Measurements from ENCODE around the gene GAL3ST3. TPM values are rescaled to one million over a fixed set of nuclear protein-coding genes. Genes with fewer than 3 reads are reported as not detected.

GAL3ST3 gene
- total RNA-seq: not detected in 2 replicates

GRCh38 chr11:66048547-66049323 lies at the start of gene GAL3ST3:
TSS of gene GAL3ST3 (minus strand) at chr11:66049161. CDS start at chr11:66045415, 3,746 bp downstream.

DNA sequence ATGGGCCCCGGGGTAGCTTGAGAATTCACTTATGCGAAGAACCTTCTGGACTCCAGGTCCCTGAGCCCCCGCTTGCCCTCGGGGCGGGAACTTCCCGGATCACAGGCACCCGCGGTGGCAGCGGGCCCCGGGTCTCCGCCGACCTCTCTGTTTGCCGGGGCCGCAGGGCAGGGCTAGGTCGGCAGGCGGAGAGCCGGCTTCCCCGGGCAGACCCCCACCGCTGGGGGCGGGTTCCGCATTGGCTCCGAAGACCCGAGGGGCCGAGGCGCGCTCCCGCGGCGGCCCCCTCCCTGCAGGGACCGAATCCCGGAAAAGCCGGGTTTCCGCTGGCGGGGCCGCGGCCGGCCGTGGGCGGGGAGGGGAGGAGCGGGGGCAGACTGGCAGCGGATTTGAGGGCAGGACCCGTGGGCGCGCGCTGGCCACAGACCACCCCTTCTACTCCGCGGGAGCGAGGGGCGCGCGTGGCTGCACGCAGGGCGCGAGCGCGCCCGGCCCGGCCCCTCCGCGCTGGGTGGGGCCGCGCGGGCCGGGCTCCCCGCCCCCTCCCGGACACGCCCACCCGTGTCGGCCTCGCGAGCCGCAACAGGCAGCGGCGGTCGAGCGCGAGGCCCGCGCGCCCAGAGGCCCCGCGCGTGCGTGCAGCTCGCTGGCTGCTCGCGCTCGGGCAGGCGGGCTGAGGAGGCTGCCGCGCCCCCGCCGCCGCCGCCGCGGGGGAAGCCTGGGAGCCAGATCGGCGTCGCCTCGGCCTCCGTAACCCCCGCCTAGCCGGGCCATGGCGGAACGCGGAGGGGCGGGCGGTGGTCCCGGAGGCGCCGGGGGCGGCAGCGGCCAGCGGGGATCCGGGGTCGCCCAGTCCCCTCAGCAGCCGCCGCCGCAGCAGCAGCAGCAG lies 21.0 kb upstream of the GAL3ST3 start, which contains the start of gene PACS1:
Gene PACS1, plus strand, starts transcription at position 558 of the 889 bp plus-strand sequence. Its CDS starts 215 bp downstream, at position 773.

DNA sequence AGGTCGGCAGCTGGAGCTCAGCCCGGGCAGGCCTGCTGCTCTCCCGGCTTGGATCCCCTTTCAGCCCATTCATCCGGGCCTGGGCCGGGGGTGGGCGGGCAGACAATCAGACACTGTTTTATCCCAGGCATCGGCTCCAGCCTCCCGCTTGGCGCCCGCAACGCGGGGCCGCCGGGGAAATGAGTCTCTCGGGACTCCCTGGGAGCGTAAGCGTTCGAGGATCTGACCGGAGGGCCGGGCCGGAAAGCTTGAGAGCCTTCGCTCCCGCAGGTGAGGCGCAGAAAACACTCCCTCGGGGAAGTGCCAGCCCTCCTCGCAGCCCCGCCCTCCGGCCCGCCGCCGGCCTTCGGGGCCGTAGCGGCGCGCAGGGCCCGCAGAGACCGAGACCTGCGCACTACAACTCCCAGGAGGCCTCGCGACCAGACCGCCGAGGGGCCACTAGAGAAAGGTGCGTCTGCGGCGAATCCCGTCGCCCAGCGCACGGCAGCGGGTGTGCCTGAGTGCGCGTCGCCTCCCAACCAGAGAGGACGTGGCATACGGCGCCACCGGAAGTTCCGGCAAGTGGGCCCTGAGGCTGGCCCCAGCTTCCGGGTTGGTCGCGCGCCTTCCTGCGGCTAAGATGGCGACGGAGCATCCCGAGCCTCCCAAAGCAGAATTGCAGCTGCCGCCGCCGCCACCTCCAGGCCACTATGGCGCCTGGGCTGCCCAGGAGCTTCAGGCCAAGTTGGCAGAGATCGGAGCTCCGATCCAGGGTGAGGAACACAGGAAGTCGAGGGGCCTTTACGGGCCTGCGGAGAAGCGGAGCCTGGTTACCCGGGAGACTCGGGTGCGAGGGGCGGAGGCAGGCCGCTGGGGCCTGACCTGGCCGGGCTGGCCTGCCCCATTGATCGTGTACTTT lies 3.1 kb upstream of the GAL3ST3 start, which contains the start of gene SF3B2:
Gene SF3B2, plus strand, starts transcription at position 599 of the 898 bp plus-strand sequence. Its CDS starts 21 bp downstream, at position 620.

GRCh38 chr11:66026017-66026529 lies 22.9 kb downstream of the GAL3ST3 start, which contains the start of gene CATSPER1:
TSS of gene CATSPER1 (minus strand) at chr11:66026479. CDS start at chr11:66026379, 100 bp downstream.

DNA sequence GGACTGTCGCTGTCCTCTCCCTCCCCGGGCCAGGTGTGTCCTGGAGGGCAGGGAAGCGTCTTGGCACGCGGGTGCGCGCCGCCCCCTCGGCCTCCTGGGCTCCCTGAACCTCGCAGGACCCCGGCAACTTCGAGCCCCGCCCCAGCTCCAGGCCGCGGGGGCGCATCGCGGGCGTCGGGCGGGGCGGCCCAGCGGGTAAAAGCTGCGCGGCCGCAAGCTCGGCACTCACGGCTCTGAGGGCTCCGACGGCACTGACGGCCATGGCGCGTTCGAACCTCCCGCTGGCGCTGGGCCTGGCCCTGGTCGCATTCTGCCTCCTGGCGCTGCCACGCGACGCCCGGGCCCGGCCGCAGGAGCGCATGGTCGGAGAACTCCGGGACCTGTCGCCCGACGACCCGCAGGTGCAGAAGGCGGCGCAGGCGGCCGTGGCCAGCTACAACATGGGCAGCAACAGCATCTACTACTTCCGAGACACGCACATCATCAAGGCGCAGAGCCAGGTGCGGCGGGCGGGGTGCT lies 37.1 kb downstream of the GAL3ST3 start, which contains the start of gene CST6:
Gene CST6, plus strand, starts transcription at position 224 of the 519 bp plus-strand sequence. Its CDS starts 37 bp downstream, at position 261.

DNA sequence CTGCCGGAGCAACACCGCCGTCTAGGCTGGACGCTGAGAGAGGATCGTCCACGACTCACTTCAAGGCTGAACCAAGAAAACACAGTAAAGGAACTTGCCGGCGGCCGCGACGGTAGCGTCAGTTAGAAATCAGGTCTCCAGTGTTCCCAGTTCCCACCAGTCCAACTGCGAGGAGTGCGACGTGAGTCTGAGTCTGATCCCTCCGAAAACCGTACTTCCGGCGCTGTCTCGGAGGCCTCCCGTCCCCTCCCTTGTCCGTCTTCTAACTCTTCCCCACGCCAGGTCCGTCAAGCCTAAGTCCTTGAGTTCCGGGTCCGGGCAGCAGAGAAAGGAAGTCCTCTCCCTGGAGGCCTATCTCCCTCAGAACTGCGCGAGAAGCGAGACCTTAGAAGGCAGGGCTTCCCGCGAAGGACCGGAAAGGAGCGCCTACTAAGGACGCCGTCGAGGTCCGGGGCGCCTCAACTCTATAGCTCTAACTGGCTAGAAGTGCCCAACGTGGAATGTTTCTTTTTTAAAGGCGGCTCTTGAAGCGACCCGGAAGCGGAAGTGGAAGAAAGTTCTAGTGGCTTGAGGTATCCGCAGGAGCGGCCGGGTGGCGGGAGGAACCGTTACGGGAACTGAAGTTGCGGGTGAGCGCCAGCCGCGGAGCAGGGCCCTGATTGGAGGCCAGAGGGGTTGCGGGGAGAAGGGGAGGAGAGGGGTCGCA lies 46.9 kb downstream of the GAL3ST3 start, which contains the start of the genes BANF1 and EIF1AD:
Gene BANF1, plus strand, starts transcription at position 562 of the 706 bp plus-strand sequence. CDS start 748 bp downstream, outside the sequence.
Gene EIF1AD, minus strand, starts transcription at position 216 of the 706 bp plus-strand sequence. CDS start 1,768 bp downstream, outside the sequence.

Other genes starting within 250 kb of the GAL3ST3 start
- 0.32 and 1.3 TPM in 2 replicates for gene SNX32, start 215.2 kb downstream of the GAL3ST3 start, total RNA-seq
- gene CFL1, start 191.0 kb downstream of the GAL3ST3 start, total RNA-seq: 1,265 and 1,321 TPM in 2 replicates
- gene MUS81, start 188.7 kb downstream of the GAL3ST3 start, total RNA-seq: 32.7 and 38.1 TPM in 2 replicates
- gene EFEMP2, start 176.4 kb downstream of the GAL3ST3 start, total RNA-seq: 199 and 280 TPM in 2 replicates
- gene CTSW, start 169.3 kb downstream of the GAL3ST3 start, total RNA-seq: not detected in 2 replicates
- 101 and 125 TPM in 2 replicates for gene FIBP, start 160.7 kb downstream of the GAL3ST3 start, total RNA-seq
- gene CCDC85B, start 158.5 kb downstream of the GAL3ST3 start, total RNA-seq: 75.8 and 91.2 TPM in 2 replicates
- gene FOSL1, start 148.8 kb downstream of the GAL3ST3 start, total RNA-seq: 33.4 and 37.7 TPM in 2 replicates
- gene C11orf68, start 130.1 kb downstream of the GAL3ST3 start, total RNA-seq: 12.3 and 14.6 TPM in 2 replicates
- 122 and 141 TPM in 2 replicates for gene DRAP1, start 129.7 kb downstream of the GAL3ST3 start, total RNA-seq
- gene TSGA10IP, start 103.7 kb downstream of the GAL3ST3 start, total RNA-seq: not detected in 2 replicates
- gene SART1, start 87.4 kb downstream of the GAL3ST3 start, total RNA-seq: 23.3 and 25.5 TPM in 2 replicates
- 24.9 and 36.8 TPM in 2 replicates for gene EIF1AD, start 47.0 kb downstream of the GAL3ST3 start, total RNA-seq
- 48.0 and 54.7 TPM in 2 replicates for gene BANF1, start 46.7 kb downstream of the GAL3ST3 start, total RNA-seq
- gene CST6, start 37.2 kb downstream of the GAL3ST3 start, total RNA-seq: 0.32 TPM in 1 of 2 replicates, not detected in the other
- not detected in 2 replicates for gene CATSPER1, start 22.7 kb downstream of the GAL3ST3 start, total RNA-seq
- 103 and 107 TPM in 2 replicates for gene SF3B2, start 3.2 kb upstream of the GAL3ST3 start, total RNA-seq
- gene PACS1, start 21.1 kb upstream of the GAL3ST3 start, total RNA-seq: 40.3 and 48.8 TPM in 2 replicates
- 12.3 and 15.0 TPM in 2 replicates for gene KLC2, start 208.5 kb upstream of the GAL3ST3 start, total RNA-seq
- gene RAB1B, start 219.5 kb upstream of the GAL3ST3 start, total RNA-seq: 147 and 156 TPM in 2 replicates
- not detected in 2 replicates for gene CNIH2, start 229.0 kb upstream of the GAL3ST3 start, total RNA-seq
- gene YIF1A, start 240.0 kb upstream of the GAL3ST3 start, total RNA-seq: 199 and 214 TPM in 2 replicates
- 0.54 and 1.5 TPM in 2 replicates for gene TMEM151A, start 242.7 kb upstream of the GAL3ST3 start, total RNA-seq

Measured in cardiac atrium fibroblast (primary cell).